PC-9 (cell line): ENCODE results near the gene SAMD9L. TPM values are rescaled to one million over a fixed set of nuclear protein-coding genes. Genes with fewer than 3 reads are reported as not detected.

Experiments used
- BruUV-seq: library from RNA; stranded (reverse); fragments of 400-500 nt; replicated peaks from 2 replicates; lab custom pipeline; 2021; lab: Mats Ljungman, UMichigan
- CTCF ChIA-PET: fragments of 300-600 bp; sonication (Branson Sonifier 250); formaldehyde crosslinking; loops from one replicate; lab custom pipeline; 2022; ENCODE audit warnings: antibody characterized with exemption; lab: Charles Lee
- POLR2A ChIA-PET: fragments of 300-600 bp; sonication (Branson Sonifier 250); formaldehyde crosslinking; loops from one replicate; lab custom pipeline; 2022; ENCODE audit warnings: antibody characterized with exemption; ENCODE audit not compliant: unreplicated experiment; lab: Charles Lee
- DNase-seq, 2 experiments: peaks; one replicate each; pipeline versions ENCODE4 v3.0.0 to v3.0.0-alpha.2; 2015 to 2022; ENCODE audit warnings: mixed read lengths in 1 of 2
- H2AFZ ChIP-seq: fragments of 200-600 bp; sonication (generic); 2 replicates; pipeline ENCODE4 v1.8.1; 2017; ENCODE audit warnings: antibody characterized with exemption
- H3F3A ChIP-seq: fragments of 200-600 bp; sonication (generic); 2 replicates; pipeline ENCODE4 v1.8.1; 2017; ENCODE audit warnings: antibody characterized with exemption, mild to moderate bottlenecking, low read depth; ENCODE audit not compliant: insufficient read depth
- H3K27ac ChIP-seq: fragments of 200-600 bp; sonication (generic); 2 replicates; pipeline ENCODE4 v1.6.1; 2016; ENCODE audit warnings: mixed run types
- H3K27me3 ChIP-seq: fragments of 200-600 bp; sonication (generic); 2 replicates; pipeline ENCODE4 v1.6.1; 2016; ENCODE audit warnings: low read depth, mixed run types; ENCODE audit not compliant: insufficient read depth
- H3K36me3 ChIP-seq: fragments of 200-600 bp; sonication (generic); 2 replicates; pipeline ENCODE4 v1.6.1; 2016; ENCODE audit warnings: low read depth, mixed run types
- H3K4me1 ChIP-seq: fragments of 200-600 bp; sonication (generic); replicated peaks from 2 replicates; pipeline ENCODE4 v1.6.1; 2016; ENCODE audit warnings: mixed run types; ENCODE audit not compliant: insufficient read depth
- H3K4me2 ChIP-seq: fragments of 200-600 bp; sonication (generic); 2 replicates; pipeline ENCODE4 v1.6.1; 2017; ENCODE audit warnings: mixed run types
- H3K4me3 ChIP-seq: fragments of 200-600 bp; sonication (generic); 2 replicates; pipeline ENCODE4 v1.6.1; 2016; ENCODE audit warnings: mixed run types
- H3K79me2 ChIP-seq: fragments of 200-600 bp; sonication (generic); 2 replicates; pipeline ENCODE4 v1.6.1; 2017; ENCODE audit warnings: low read depth, mixed run types
- H3K9me2 ChIP-seq: fragments of 200-600 bp; sonication (generic); 2 replicates; pipeline ENCODE4 v1.8.1; 2017; ENCODE audit warnings: mild to moderate bottlenecking; ENCODE audit not compliant: insufficient read depth
- H3K9me3 ChIP-seq: fragments of 200-600 bp; sonication (generic); 2 replicates; pipeline ENCODE4 v1.8.1; 2016; ENCODE audit warnings: low read depth; ENCODE audit not compliant: insufficient read depth
- H4K20me1 ChIP-seq: fragments of 200-600 bp; sonication (generic); 2 replicates; pipeline ENCODE4 v1.8.1; 2017; ENCODE audit not compliant: insufficient read depth
- EZH2 ChIP-seq: fragments of 200-600 bp; sonication (generic); IDR thresholded peaks from 2 replicates; pipeline ENCODE4 v1.8.0; 2017; ENCODE audit warnings: antibody characterized with exemption, low read depth
- intact Hi-C: fragments of 100-400 bp; cut with micrococcal nuclease; formaldehyde crosslinking; loops from one replicate; pipeline ENCODE4 v1.10.0; 2022; ENCODE audit not compliant: unreplicated experiment
- total RNA-seq: library from RNA; stranded (reverse); gene quantifications from 2 replicates; pipeline ENCODE4 v1.2.3, GENCODE V29; 2021
- TF ChIP-seq, protein P1 (sequence below): fragments of 200-600 bp; sonication (generic); conservative IDR thresholded peaks from 2 replicates; pipeline ENCODE4 v1.6.1; 2017; ENCODE audit warnings: mixed run types, antibody characterized with exemption, mild to moderate bottlenecking, moderate library complexity

The SAMD9L gene
- total RNA-seq, 1 experiment from 2014 or later = 4.1 TPM

DNA sequence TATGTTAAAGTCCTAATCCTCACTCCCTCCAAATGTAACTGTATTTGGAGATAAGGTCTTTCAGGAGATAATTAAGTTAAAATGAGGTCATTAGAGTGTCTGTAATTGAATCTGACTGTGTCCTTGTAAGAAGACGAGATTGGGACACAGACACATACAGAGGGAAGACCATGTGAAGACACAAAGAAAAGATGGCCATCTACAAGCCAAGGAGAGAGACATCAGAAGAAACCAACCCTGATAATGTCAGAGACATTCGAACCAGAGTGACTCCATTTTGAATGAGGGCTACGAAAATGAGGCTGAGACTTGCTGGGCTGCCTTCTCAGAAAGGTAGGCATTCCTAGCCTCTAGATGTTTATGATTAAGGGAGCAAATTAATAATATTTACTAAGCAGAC lies 542 bp upstream of the SAMD9L start:
- TF ChIP-seq, protein P1, sequence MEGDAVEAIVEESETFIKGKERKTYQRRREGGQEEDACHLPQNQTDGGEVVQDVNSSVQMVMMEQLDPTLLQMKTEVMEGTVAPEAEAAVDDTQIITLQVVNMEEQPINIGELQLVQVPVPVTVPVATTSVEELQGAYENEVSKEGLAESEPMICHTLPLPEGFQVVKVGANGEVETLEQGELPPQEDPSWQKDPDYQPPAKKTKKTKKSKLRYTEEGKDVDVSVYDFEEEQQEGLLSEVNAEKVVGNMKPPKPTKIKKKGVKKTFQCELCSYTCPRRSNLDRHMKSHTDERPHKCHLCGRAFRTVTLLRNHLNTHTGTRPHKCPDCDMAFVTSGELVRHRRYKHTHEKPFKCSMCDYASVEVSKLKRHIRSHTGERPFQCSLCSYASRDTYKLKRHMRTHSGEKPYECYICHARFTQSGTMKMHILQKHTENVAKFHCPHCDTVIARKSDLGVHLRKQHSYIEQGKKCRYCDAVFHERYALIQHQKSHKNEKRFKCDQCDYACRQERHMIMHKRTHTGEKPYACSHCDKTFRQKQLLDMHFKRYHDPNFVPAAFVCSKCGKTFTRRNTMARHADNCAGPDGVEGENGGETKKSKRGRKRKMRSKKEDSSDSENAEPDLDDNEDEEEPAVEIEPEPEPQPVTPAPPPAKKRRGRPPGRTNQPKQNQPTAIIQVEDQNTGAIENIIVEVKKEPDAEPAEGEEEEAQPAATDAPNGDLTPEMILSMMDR = no peak
- TF ChIP-seq EZH2 = no peak
- Histone ChIP-seq H3K4me3 (peak overlapping the region; percentile 20; the same call in 1 of the 2 replicates), H3K36me3 (no peaks in the 10 kb centered on the region), H3K27me3 (no peaks in the 10 kb centered on the region), H3K4me2 (peak overlapping the region; percentile 68), H3K4me1 (peaks cover 23% of the 10 kb centered on the region; the same call in 1 of the 2 replicates), H4K20me1 (no peaks in the 10 kb centered on the region), H3K9me3 (0 out of 2 replicates have a peak, but pooled peaks cover 3% of the 10 kb centered on the region), H3K27ac (no peak overlapping the region), H2AFZ (peak overlapping the region; percentile 64; the same call in 1 of the 2 replicates), H3K79me2 (no peaks in the 10 kb centered on the region), H3K9me2 (no peaks in the 10 kb centered on the region), H3F3A (no peaks in the 10 kb centered on the region)
- no TSS peak for BruUV-seq
- POLR2A ChIA-PET = no interaction called here
- no peak for DNase-seq
- intact Hi-C loops = no loop called here
- CTCF ChIA-PET = no interaction called here

DNA sequence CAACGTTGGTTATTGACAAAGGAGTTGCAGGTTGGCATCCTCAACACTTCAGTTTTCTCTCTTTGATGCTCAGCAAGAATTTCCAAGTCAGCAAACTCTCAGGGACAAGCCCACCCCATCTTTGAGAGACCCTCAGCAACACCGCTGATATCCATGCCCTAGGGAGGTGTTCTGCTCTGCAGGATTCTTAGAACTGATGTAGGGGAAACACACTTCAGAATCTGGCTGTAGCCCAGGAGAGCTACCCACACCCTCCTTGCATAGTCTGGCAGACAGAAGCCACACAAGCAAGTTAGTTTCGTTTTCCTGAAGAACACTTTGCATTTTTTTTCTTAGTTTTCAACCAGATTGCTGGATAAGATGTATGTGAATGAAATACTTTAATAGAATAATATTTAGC lies 822 bp downstream of the SAMD9L start:
- POLR2A ChIA-PET = interaction anchor here (0.6 to 0.7 kb wide), 2 partner anchors 30 to 987 kb away, joined by 3 to 9 read pairs; no protein-coding TSS in a partner anchor
- DNase-seq = peak; percentile 29 to 35

DNA sequence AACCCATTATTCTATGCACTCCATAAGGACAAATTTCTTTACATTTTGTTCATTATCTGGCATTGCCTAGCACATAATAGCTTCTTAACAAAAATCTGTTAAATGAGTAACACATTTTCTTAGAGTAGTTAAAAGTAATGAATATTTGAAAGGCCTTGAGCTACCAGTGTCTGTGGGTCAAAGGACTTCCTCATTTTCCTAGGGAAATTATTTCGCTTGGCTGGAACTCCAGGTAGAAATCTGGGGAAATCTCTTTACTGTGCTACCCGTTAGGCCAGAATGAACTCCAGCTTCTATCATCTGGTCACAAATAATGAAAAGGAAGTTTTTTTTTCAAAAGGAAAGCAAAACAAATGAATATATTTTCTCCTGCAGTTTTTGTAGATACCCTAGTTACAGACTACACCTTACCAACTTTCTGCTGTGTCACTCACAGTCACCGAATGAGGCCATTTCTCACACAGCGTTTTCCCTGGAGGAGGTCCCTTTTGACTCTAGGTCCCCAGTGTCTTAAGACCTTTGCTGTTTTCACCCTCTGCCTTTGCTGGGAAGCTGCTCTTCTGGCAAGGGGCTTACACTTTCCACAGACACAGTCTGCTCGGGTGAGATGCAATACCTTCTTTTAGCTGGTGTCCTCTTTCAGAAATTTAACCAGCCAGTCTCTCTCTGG lies 1.6 kb downstream of the SAMD9L start:
- H3K27me3 ChIP-seq = no peaks in the 10 kb centered on the region
- H3K4me1 ChIP-seq = peaks cover 23% of the 10 kb centered on the region; the same call in 1 of the 2 replicates
- H3K79me2 ChIP-seq = no peaks in the 10 kb centered on the region
- H3K9me3 ChIP-seq = no peaks in the 10 kb centered on the region
- no peak for TF ChIP-seq EZH2
- TF ChIP-seq, protein P1 = no peak
- DNase-seq = peak in 1 of 2 experiments; percentile 15
- POLR2A ChIA-PET = interaction anchor here (0.7 kb wide), 1 partner anchor 987 kb away, joined by 3 read pairs; no protein-coding TSS in a partner anchor
- H3K4me3 ChIP-seq = no peak overlapping the region
- BruUV-seq = no TSS peak
- CTCF ChIA-PET = interaction anchor here (0.6 kb wide), 1 partner anchor 57 kb away, joined by 3 read pairs; no protein-coding TSS in a partner anchor
- 0 out of 2 replicates have a peak overlapping the region, but pooled peaks have one; percentile 68 for H3K4me2 ChIP-seq
- H3F3A ChIP-seq = no peaks in the 10 kb centered on the region
- H3K9me2 ChIP-seq = no peaks in the 10 kb centered on the region
- no peaks in the 10 kb centered on the region for H3K36me3 ChIP-seq
- peak overlapping the region; percentile 42; the same call in 1 of the 2 replicates for H2AFZ ChIP-seq
- intact Hi-C loops = loop anchor here (2.0 kb wide), 1 partner anchor 28 kb away; no protein-coding TSS in a partner anchor
- H3K27ac ChIP-seq = no peak overlapping the region
- H4K20me1 ChIP-seq = no peaks in the 10 kb centered on the region

More for the DNA sequence above, 822 bp downstream of the SAMD9L start:
- intact Hi-C loops = loop anchor here (2.0 kb wide), 1 partner anchor 29 kb away; no protein-coding TSS in a partner anchor
- H3F3A ChIP-seq = no peaks in the 10 kb centered on the region
- peak overlapping the region; percentile 43 for H3K4me3 ChIP-seq
- H3K79me2 ChIP-seq = no peaks in the 10 kb centered on the region
- peak overlapping the region; percentile 74; the same call in 1 of the 2 replicates for H2AFZ ChIP-seq
- H4K20me1 ChIP-seq = no peaks in the 10 kb centered on the region
- H3K4me2 ChIP-seq = peak overlapping the region; percentile 68
- no TSS peak for BruUV-seq
- H3K9me3 ChIP-seq = no peaks in the 10 kb centered on the region
- H3K36me3 ChIP-seq = no peaks in the 10 kb centered on the region
- TF ChIP-seq, protein P1 = no peak
- no peak for TF ChIP-seq EZH2
- H3K4me1 ChIP-seq = peaks cover 23% of the 10 kb centered on the region; the same call in 1 of the 2 replicates
- H3K27ac ChIP-seq = 0 out of 2 replicates have a peak overlapping the region, but pooled peaks have one; percentile 19
- H3K9me2 ChIP-seq = no peaks in the 10 kb centered on the region
- CTCF ChIA-PET = no interaction called here
- H3K27me3 ChIP-seq = no peaks in the 10 kb centered on the region
